Hepatocyte (in vitro differentiated cells): ENCODE results near the gene CPNE2. TPM values are rescaled to one million over a fixed set of nuclear protein-coding genes. Genes with fewer than 3 reads are reported as not detected.

Experiments
- DNase-seq: peaks from one replicate; pipeline ENCODE4 v3.0.0-alpha.2; 2016; ENCODE audit warnings: low spot score
- H2AFZ ChIP-seq: fragments of 200-600 bp; sonication (generic); 2 replicates; pipeline ENCODE4 v1.6.0; 2016; ENCODE audit warnings: antibody characterized with exemption, mild to moderate bottlenecking
- H3K27ac ChIP-seq: fragments of 200-600 bp; sonication (generic); 2 replicates; pipeline ENCODE4 v1.5.1; 2016; ENCODE audit warnings: mild to moderate bottlenecking
- H3K27me3 ChIP-seq: fragments of 200-600 bp; sonication (generic); 2 replicates; pipeline ENCODE4 v1.6.1; 2016
- H3K36me3 ChIP-seq: fragments of 200-600 bp; sonication (generic); replicated peaks from 2 replicates; pipeline ENCODE4 v1.5.1; 2016; ENCODE audit warnings: low read depth; ENCODE audit not compliant: insufficient read depth
- H3K4me1 ChIP-seq: fragments of 200-600 bp; sonication (generic); 2 replicates; pipeline ENCODE4 v1.5.1; 2016; ENCODE audit warnings: mild to moderate bottlenecking, moderate library complexity; ENCODE audit not compliant: insufficient read depth
- H3K4me2 ChIP-seq: fragments of 200-600 bp; sonication (generic); 2 replicates; pipeline ENCODE4 v1.6.0; 2016
- H3K4me3 ChIP-seq: fragments of 200-600 bp; sonication (generic); 2 replicates; pipeline ENCODE4 v1.5.1; 2016; ENCODE audit warnings: mild to moderate bottlenecking
- H3K79me2 ChIP-seq: fragments of 200-600 bp; sonication (generic); 2 replicates; pipeline ENCODE4 v1.6.0; 2017; ENCODE audit warnings: mild to moderate bottlenecking
- H3K9me2 ChIP-seq: fragments of 200-600 bp; sonication (generic); replicated peaks from 2 replicates; pipeline ENCODE4 v1.6.0; 2017; ENCODE audit warnings: mild to moderate bottlenecking; ENCODE audit not compliant: insufficient read depth
- H3K9me3 ChIP-seq: fragments of 200-600 bp; sonication (generic); 2 replicates; pipeline ENCODE4 v1.5.1; 2016; ENCODE audit warnings: low read depth, mild to moderate bottlenecking
- H4K20me1 ChIP-seq: fragments of 200-600 bp; sonication (generic); 2 replicates; pipeline ENCODE4 v1.6.0; 2016; ENCODE audit warnings: mild to moderate bottlenecking; ENCODE audit not compliant: insufficient read depth, poor library complexity, severe bottlenecking
- CTCF ChIP-seq: fragments of 200-600 bp; sonication (generic); IDR thresholded peaks from 2 replicates; pipeline ENCODE4 v1.5.1; 2016; ENCODE audit warnings: antibody characterized with exemption, mild to moderate bottlenecking; ENCODE audit not compliant: poor library complexity
- EZH2 ChIP-seq: fragments of 200-600 bp; sonication (generic); IDR thresholded peaks from 2 replicates; pipeline ENCODE4 v1.6.1; 2016; ENCODE audit warnings: antibody characterized with exemption, mild to moderate bottlenecking, borderline replicate concordance
- EZH2phosphoT487 ChIP-seq: fragments of 200-600 bp; sonication (generic); IDR thresholded peaks from one replicate; pipeline ENCODE4 v1.6.1; 2018; ENCODE audit warnings: antibody characterized with exemption, mild to moderate bottlenecking, low read depth, moderate library complexity; ENCODE audit not compliant: unreplicated experiment, severe bottlenecking
- WGBS: methylation state at CpG from one replicate; pipeline ENCODE4 v1.1.6; 2016; ENCODE audit warnings: low lambda C conversion rate; ENCODE audit errors: missing lambda C conversion rate; 5-methylcytosine and 5-hydroxymethylcytosine counted together
- polyA plus RNA-seq: library from polyadenylated mRNA; unstranded; fragments of >200 nt; fragmentation: Nextera tagmentation; extraction: Ambion mirVana; gene quantifications from 2 replicates; pipeline ENCODE4 v1.2.1, GENCODE V29; 2016
- total RNA-seq: library from RNA; depleted of rRNA; stranded (reverse); fragments of >200 nt; gene quantifications from 2 replicates; pipeline ENCODE4 v1.2.3, GENCODE V29; 2014

Gene CPNE2
- total and polyA plus RNA-seq, 2 experiments from 2014 or later, result 15.6 to 22.3 TPM

GRCh38 chr16:57072616-57073275, 19.6 kb upstream of the CPNE2 start:
- H4K20me1 ChIP-seq, result no peaks in the 10 kb centered on the region
- no peak overlapping the region for H3K4me2 ChIP-seq
- no peaks in the 10 kb centered on the region for H3K36me3 ChIP-seq
- H3K79me2 ChIP-seq, result no peaks in the 10 kb centered on the region
- no peaks in the 10 kb centered on the region for H3K4me1 ChIP-seq
- no peak overlapping the region for H2AFZ ChIP-seq
- no peaks in the 10 kb centered on the region for H3K9me3 ChIP-seq
- 64% methylated on average over 8 of the region's 8 CpGs for WGBS
- no peak for TF ChIP-seq EZH2
- TF ChIP-seq EZH2phosphoT487, result no peak
- TF ChIP-seq CTCF, result no peak
- H3K9me2 ChIP-seq, result no peaks in the 10 kb centered on the region
- no peaks in the 10 kb centered on the region for H3K27me3 ChIP-seq
- H3K4me3 ChIP-seq, result no peak overlapping the region
- DNase-seq, result no peak
- no peak overlapping the region for H3K27ac ChIP-seq

- Histone ChIP-seq H3K9me2 (no peaks in the 10 kb centered on the region), H3K27me3 (no peaks in the 10 kb centered on the region), H3K4me2 (no peak overlapping the region), H3K27ac (no peak overlapping the region), H3K36me3 (no peaks in the 10 kb centered on the region), H3K4me3 (no peak overlapping the region), H2AFZ (no peak overlapping the region), H3K9me3 (no peaks in the 10 kb centered on the region), H3K4me1 (no peaks in the 10 kb centered on the region), H3K79me2 (no peaks in the 10 kb centered on the region), H4K20me1 (no peaks in the 10 kb centered on the region)
- no peak for DNase-seq
- 92% methylated on average over 7 of the region's 7 CpGs for WGBS
- TF ChIP-seq EZH2 (no peak), CTCF (no peak), EZH2phosphoT487 (no peak)
Measured at GRCh38 chr16:57077714-57078113, 14.7 kb upstream of the CPNE2 start.

- TF ChIP-seq EZH2 (no peak), CTCF (no peak), EZH2phosphoT487 (no peak)
- Histone ChIP-seq H3K36me3 (no peaks in the 10 kb centered on the region), H3K4me2 (no peak overlapping the region), H3K9me3 (no peaks in the 10 kb centered on the region), H3K27ac (no peak overlapping the region), H2AFZ (no peak overlapping the region), H3K79me2 (no peaks in the 10 kb centered on the region), H3K9me2 (no peaks in the 10 kb centered on the region), H3K4me1 (no peaks in the 10 kb centered on the region), H3K4me3 (no peak overlapping the region), H3K27me3 (no peaks in the 10 kb centered on the region), H4K20me1 (no peaks in the 10 kb centered on the region)
- DNase-seq, result no peak
Measured at GRCh38 chr16:57081744-57082143, 10.6 kb upstream of the CPNE2 start.

- H3K27ac ChIP-seq, result no peak overlapping the region
- 94% methylated on average over 6 of the region's 6 CpGs for WGBS
- H3K4me3 ChIP-seq, result no peak overlapping the region
- H4K20me1 ChIP-seq, result no peaks in the 10 kb centered on the region
- H3K36me3 ChIP-seq, result no peaks in the 10 kb centered on the region
- no peaks in the 10 kb centered on the region for H3K9me3 ChIP-seq
- H3K4me2 ChIP-seq, result no peak overlapping the region
- no peak for DNase-seq
- no peaks in the 10 kb centered on the region for H3K27me3 ChIP-seq
- H2AFZ ChIP-seq, result no peak overlapping the region
- no peak for TF ChIP-seq EZH2
- no peak for TF ChIP-seq EZH2phosphoT487
- TF ChIP-seq CTCF, result no peak
- H3K4me1 ChIP-seq, result no peaks in the 10 kb centered on the region
- no peaks in the 10 kb centered on the region for H3K9me2 ChIP-seq
- H3K79me2 ChIP-seq, result no peaks in the 10 kb centered on the region
Measured at GRCh38 chr16:57082664-57083063, 9.7 kb upstream of the CPNE2 start.
